SK-N-MC (cell line): ENCODE results near the gene TCF7L2.

Experiments
- EZH2 ChIP-seq: fragments of 200-600 bp; sonication (generic); IDR thresholded peaks from one replicate; pipeline ENCODE4 v1.6.1; 2017; ENCODE audit warnings: antibody characterized with exemption
- POLR2AphosphoS5 ChIP-seq: IDR thresholded peaks from 2 replicates; pipeline ENCODE4 v1.6.1; 2012; ENCODE audit warnings: mild to moderate bottlenecking, low read depth, low read length, borderline replicate concordance

DNA sequence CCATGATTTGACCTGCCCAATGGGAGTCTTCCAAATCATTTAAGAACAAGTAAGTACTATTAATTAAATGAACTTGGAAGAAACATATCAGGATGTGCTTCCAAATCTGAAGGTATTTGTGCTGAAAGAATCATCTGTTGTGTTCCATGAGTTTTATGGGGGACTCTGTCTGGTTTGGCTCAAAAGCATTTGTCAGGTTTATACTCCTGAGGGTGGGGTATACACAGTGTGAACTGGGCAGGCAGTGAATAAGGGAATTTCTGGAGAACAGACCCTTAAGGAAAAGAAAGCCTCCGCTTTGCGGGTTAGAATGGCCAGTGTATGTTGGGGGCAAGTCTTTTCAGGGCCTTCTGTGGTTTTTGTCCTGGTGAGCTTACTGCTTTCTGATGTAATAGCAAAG is 29.9 kb downstream of the TCF7L2 start:
- TF ChIP-seq EZH2 = no peak
- no peak for TF ChIP-seq POLR2AphosphoS5
